ENCODE measurements around the gene IGF2BP3. TPM values are rescaled to one million over a fixed set of nuclear protein-coding genes. Genes with fewer than 3 reads are reported as not detected.

Gene IGF2BP3
- total and polyA plus RNA-seq, 2 donors (not counting 3 experiments of a cell fraction or from before 2014, with no cell fraction given): 41.2 to 111 TPM

- Histone ChIP-seq H3K4me1 (ENCODE audit: control insufficient read depth, extremely low read depth, insufficient read depth, low read length) (peaks cover 54% of the 10 kb centered on the region), H3K79me2 (ENCODE audit: control insufficient read depth, insufficient read depth, low read length) (peaks cover 32% of the 10 kb centered on the region), H3K27me3 (ENCODE audit: control insufficient read depth in 2 of 2, insufficient read depth in 2 of 2, low read length in 2 of 2) (no peaks in the 10 kb centered on the region), H3K4me3 (replicated peaks in 1 of 3; ENCODE audit: insufficient read depth in 1 of 3, low read depth in 1 of 3, low read length in 3 of 3) (no peak overlapping the region), H3K4me2 (ENCODE audit: insufficient read depth, low read length) (no peak overlapping the region), H3K36me3 (ENCODE audit: control insufficient read depth in 2 of 2, extremely low read depth in 1 of 2, insufficient read depth in 2 of 2, low read length in 2 of 2) (no peaks in the 10 kb centered on the region), H3K27ac (ENCODE audit: insufficient read depth, low read depth, low read length) (no peak overlapping the region), H2AFZ (ENCODE audit: low read depth, low read length) (no peak overlapping the region), H4K20me1 (replicated peaks; ENCODE audit: control insufficient read depth, extremely low read depth, insufficient read depth, low read length) (no peaks in the 10 kb centered on the region), H3K9me1 (replicated peaks; ENCODE audit: control insufficient read depth, extremely low read depth, insufficient read depth, low read length) (no peaks in the 10 kb centered on the region), H3K9me3 (replicated peaks; ENCODE audit: control insufficient read depth, insufficient read depth, low read length) (no peaks in the 10 kb centered on the region), H3K9ac (replicated peaks; ENCODE audit: extremely low read depth, insufficient read depth, low read length) (no peak overlapping the region)
- CTCF ChIA-PET: interaction anchor here (0.7 to 1.0 kb wide), 2 partner anchors 19 to 110 kb away, joined by 3 to 4 read pairs; no protein-coding TSS in a partner anchor
- TF ChIP-seq FOS (IDR thresholded peaks at IDR 0.05; ENCODE audit: borderline replicate concordance, insufficient read depth, low read length) (no peak), EZH2 (IDR thresholded peaks at IDR 0.05; ENCODE audit: borderline replicate concordance, low read depth, low read length, severe bottlenecking) (no peak), POLR2A (IDR thresholded peaks at IDR 0.05; ENCODE audit: low read depth, low read length) (no peak), GATA2 (IDR thresholded peaks at IDR 0.05; ENCODE audit: insufficient read depth, insufficient read length, low read depth, low read length) (no peak), POLR2AphosphoS5 (IDR thresholded peaks at IDR 0.05; ENCODE audit: insufficient read depth, low read depth, low read length) (no peak), MYC (IDR thresholded peaks at IDR 0.05; ENCODE audit: low read depth, low read length) (no peak), JUN (IDR thresholded peaks at IDR 0.05; ENCODE audit: borderline replicate concordance, insufficient read depth, insufficient read length, low read depth) (no peak)
- TF ChIP-seq, protein P1, sequence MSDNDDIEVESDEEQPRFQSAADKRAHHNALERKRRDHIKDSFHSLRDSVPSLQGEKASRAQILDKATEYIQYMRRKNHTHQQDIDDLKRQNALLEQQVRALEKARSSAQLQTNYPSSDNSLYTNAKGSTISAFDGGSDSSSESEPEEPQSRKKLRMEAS (IDR thresholded peaks at IDR 0.05; ENCODE audit: insufficient read depth, insufficient read length): no peak
- TF ChIP-seq, protein P2, sequence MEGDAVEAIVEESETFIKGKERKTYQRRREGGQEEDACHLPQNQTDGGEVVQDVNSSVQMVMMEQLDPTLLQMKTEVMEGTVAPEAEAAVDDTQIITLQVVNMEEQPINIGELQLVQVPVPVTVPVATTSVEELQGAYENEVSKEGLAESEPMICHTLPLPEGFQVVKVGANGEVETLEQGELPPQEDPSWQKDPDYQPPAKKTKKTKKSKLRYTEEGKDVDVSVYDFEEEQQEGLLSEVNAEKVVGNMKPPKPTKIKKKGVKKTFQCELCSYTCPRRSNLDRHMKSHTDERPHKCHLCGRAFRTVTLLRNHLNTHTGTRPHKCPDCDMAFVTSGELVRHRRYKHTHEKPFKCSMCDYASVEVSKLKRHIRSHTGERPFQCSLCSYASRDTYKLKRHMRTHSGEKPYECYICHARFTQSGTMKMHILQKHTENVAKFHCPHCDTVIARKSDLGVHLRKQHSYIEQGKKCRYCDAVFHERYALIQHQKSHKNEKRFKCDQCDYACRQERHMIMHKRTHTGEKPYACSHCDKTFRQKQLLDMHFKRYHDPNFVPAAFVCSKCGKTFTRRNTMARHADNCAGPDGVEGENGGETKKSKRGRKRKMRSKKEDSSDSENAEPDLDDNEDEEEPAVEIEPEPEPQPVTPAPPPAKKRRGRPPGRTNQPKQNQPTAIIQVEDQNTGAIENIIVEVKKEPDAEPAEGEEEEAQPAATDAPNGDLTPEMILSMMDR (IDR thresholded peaks at IDR 0.05; ENCODE audit: extremely low read depth in 1 of 2, insufficient read depth in 1 of 2, low read depth in 1 of 2, low read length in 2 of 2): no peak
- FAIRE-seq (no peak), DNase-seq (ENCODE audit: low read depth, low spot score) (no peak)
- intact Hi-C loops (cut with micrococcal nuclease) (no loop called here), dilution Hi-C loops (cut with MboI; ENCODE audit: extremely low pct_ligation_motif_present, low sequenced_read_pairs) (no loop called here)
- POLR2A ChIA-PET: no interaction called here
- BruUV-seq (replicated peaks): no TSS peak
Measured at GRCh38 chr7:23353172-23353571, 117.1 kb downstream of the IGF2BP3 start.

Measured in endothelial cell of umbilical vein (primary cell).